GM23248 (cell line): Measurements from ENCODE around the gene TTC23.

ENCODE experiments used
- EZH2 ChIP-seq: fragments of 200-600 bp; sonication (generic); IDR thresholded peaks from 2 replicates; pipeline ENCODE4 v1.6.1; 2018; ENCODE audit warnings: antibody characterized with exemption, mild to moderate bottlenecking; ENCODE audit not compliant: insufficient read depth, poor library complexity, severe bottlenecking
- EZH2phosphoT487 ChIP-seq: fragments of 200-600 bp; sonication (generic); IDR thresholded peaks from 2 replicates; pipeline ENCODE4 v1.6.1; 2018; ENCODE audit warnings: antibody characterized with exemption, moderate library complexity, mild to moderate bottlenecking, low read depth; ENCODE audit not compliant: insufficient read depth

GRCh38 chr15:99125061-99125891 is 124.1 kb downstream of the TTC23 start:
- TF ChIP-seq EZH2phosphoT487: no peak
- TF ChIP-seq EZH2: no peak
